Calu3 (cell line): ENCODE measurements around the gene OXLD1. TPM values are rescaled to one million over a fixed set of nuclear protein-coding genes. Genes with fewer than 3 reads are reported as not detected.

Source experiments
- BruUV-seq: library from RNA; stranded (reverse); fragments of 400-500 nt; replicated peaks from 2 replicates; lab custom pipeline; 2021; lab: Mats Ljungman, UMichigan
- CTCF ChIA-PET: fragments of 300-600 bp; sonication (Branson Sonifier 250); formaldehyde crosslinking; loops from one replicate; lab custom pipeline; 2022; ENCODE audit warnings: antibody characterized with exemption; lab: Charles Lee
- DNase-seq: peaks from one replicate; pipeline ENCODE4 v3.0.0; 2022
- H3K27ac Mint-ChIP-seq: one replicate; pipeline ENCODE4 v1.8.0; 2022; ENCODE audit warnings: mixed read lengths; ENCODE audit not compliant: unreplicated experiment
- H3K27me3 Mint-ChIP-seq: one replicate; pipeline ENCODE4 v1.8.0; 2022; ENCODE audit warnings: mixed read lengths; ENCODE audit not compliant: unreplicated experiment
- H3K36me3 Mint-ChIP-seq: one replicate; pipeline ENCODE4 v1.8.0; 2022; ENCODE audit warnings: mild to moderate bottlenecking, moderate library complexity, mixed read lengths; ENCODE audit not compliant: insufficient read depth, unreplicated experiment
- H3K4me1 Mint-ChIP-seq: one replicate; pipeline ENCODE4 v1.8.0; 2022; ENCODE audit warnings: mild to moderate bottlenecking, low read depth, mixed read lengths; ENCODE audit not compliant: unreplicated experiment
- H3K4me3 Mint-ChIP-seq: one replicate; pipeline ENCODE4 v1.8.0; 2022; ENCODE audit warnings: mild to moderate bottlenecking, low read depth, moderate library complexity, mixed read lengths; ENCODE audit not compliant: unreplicated experiment
- H3K9me3 Mint-ChIP-seq: one replicate; pipeline ENCODE4 v1.8.0; 2022; ENCODE audit warnings: low read depth, mixed read lengths; ENCODE audit not compliant: unreplicated experiment
- intact Hi-C: fragments of 100-400 bp; cut with micrococcal nuclease; formaldehyde crosslinking; loops from one replicate; pipeline ENCODE4 v1.10.0; 2022; ENCODE audit not compliant: unreplicated experiment
- total RNA-seq: library from RNA; stranded (reverse); gene quantifications from 2 replicates; pipeline ENCODE4 v1.2.3, GENCODE V29; 2022
- TF ChIP-seq, protein P1 (sequence below): fragments of 200-600 bp; IDR thresholded peaks from one replicate; pipeline ENCODE4 v1.8.0; 2022; ENCODE audit warnings: antibody characterized with exemption; ENCODE audit not compliant: unreplicated experiment

Gene OXLD1
- total RNA-seq, 1 experiment from 2014 or later, result 36.5 TPM

- Mint-ChIP-seq H3K27me3 (peaks cover 11% of the 10 kb centered on the region), H3K4me3 (no peak overlapping the region), H3K4me1 (peaks cover 9% of the 10 kb centered on the region), H3K36me3 (peaks cover 5% of the 10 kb centered on the region), H3K9me3 (no peaks in the 10 kb centered on the region), H3K27ac (no peak overlapping the region)
- BruUV-seq, result no TSS peak
- TF ChIP-seq, protein P1, sequence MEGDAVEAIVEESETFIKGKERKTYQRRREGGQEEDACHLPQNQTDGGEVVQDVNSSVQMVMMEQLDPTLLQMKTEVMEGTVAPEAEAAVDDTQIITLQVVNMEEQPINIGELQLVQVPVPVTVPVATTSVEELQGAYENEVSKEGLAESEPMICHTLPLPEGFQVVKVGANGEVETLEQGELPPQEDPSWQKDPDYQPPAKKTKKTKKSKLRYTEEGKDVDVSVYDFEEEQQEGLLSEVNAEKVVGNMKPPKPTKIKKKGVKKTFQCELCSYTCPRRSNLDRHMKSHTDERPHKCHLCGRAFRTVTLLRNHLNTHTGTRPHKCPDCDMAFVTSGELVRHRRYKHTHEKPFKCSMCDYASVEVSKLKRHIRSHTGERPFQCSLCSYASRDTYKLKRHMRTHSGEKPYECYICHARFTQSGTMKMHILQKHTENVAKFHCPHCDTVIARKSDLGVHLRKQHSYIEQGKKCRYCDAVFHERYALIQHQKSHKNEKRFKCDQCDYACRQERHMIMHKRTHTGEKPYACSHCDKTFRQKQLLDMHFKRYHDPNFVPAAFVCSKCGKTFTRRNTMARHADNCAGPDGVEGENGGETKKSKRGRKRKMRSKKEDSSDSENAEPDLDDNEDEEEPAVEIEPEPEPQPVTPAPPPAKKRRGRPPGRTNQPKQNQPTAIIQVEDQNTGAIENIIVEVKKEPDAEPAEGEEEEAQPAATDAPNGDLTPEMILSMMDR, result no peak
- DNase-seq, result no peak
- intact Hi-C loops, result no loop called here
- CTCF ChIA-PET, result no interaction called here
Observed at GRCh38 chr17:81647640-81648012, 18.8 kb downstream of the OXLD1 start.

DNA sequence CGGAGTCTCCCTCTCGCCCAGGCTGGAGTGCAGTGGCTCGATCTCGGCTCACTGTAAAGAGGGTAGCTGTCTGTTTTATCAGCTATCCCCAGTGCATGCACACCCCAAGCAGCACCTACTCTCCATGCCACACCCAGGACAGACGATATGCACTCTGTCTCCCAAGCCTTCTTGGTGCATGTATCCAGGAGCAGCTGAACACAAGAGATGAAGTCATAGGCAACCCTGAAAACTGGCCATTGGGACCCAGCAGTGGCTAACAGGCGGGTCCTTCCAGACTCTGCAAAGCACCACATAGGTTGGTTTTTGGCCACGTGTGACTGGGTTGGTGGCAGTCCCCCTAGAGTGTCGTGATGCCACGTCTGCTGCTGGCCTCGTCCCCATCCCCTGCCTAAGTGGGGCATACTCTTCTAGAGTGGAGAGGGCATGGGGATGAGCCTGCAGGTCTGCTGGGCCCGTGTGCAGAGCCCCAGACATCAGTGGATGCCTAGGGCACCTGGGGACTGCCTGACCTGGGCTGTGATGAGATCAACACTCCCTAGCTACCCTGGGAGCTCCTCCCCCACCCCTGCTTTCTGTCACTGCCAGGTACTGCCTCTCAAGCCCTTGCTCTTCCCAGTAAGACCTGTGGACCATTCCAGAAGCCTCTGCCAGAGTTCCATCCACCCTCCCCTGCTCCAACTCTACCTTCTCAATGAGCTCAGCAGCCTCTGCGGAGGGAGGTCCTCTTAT lies 19.4 kb downstream of the OXLD1 start:
- no peaks in the 10 kb centered on the region for H3K9me3 Mint-ChIP-seq
- peaks cover 11% of the 10 kb centered on the region for H3K27me3 Mint-ChIP-seq
- H3K36me3 Mint-ChIP-seq, result peaks cover 5% of the 10 kb centered on the region
- intact Hi-C loops, result no loop called here
- no peak for DNase-seq
- no TSS peak for BruUV-seq
- TF ChIP-seq, protein P1, result no peak
- CTCF ChIA-PET, result no interaction called here
- H3K4me3 Mint-ChIP-seq, result no peak overlapping the region
- no peak overlapping the region for H3K27ac Mint-ChIP-seq
- H3K4me1 Mint-ChIP-seq, result peaks cover 7% of the 10 kb centered on the region

DNA sequence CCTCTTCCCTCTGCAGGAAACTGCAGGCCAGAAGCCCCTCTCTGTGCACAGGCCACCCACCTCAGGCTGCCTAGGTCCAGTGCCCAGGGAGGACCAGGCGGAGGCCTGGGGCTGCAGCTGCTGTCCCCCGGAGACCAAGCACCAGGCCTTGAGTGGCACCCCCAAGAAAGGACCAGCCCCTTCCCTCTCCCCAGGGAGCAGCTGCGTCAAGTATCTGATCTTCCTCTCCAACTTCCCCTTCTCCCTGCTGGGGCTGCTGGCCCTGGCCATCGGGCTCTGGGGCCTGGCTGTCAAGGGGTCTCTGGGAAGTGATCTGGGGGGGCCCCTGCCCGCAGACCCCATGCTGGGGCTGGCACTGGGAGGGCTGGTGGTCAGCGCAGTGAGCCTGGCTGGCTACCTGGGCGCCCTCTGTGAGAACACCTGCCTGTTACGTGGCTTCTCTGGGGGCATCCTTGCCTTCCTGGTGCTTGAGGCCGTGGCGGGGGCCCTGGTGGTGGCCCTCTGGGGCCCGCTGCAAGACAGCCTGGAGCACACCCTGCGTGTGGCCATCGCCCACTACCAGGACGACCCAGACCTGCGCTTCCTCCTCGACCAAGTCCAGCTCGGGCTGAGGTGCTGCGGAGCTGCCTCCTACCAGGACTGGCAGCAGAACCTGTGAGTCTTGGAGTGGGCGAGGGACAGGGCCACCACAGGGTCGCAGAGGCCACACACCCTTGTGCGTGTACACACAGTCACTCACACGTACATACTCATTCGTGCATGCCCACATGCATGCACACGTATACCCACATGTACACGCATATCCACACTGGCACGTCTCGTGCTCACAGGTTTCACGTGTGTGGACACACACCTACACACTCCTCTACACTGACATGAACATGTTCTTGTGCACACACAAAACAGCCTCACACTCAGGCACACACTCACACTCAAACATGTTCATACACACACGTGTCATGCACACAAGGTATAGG lies 21.1 kb downstream of the OXLD1 start:
- TF ChIP-seq, protein P1, result no peak
- Mint-ChIP-seq H3K9me3 (no peaks in the 10 kb centered on the region), H3K36me3 (peaks cover 5% of the 10 kb centered on the region), H3K4me1 (no peaks in the 10 kb centered on the region), H3K27me3 (peaks cover 11% of the 10 kb centered on the region), H3K4me3 (no peak overlapping the region), H3K27ac (no peak overlapping the region)
- CTCF ChIA-PET, result no interaction called here
- BruUV-seq, result no TSS peak
- DNase-seq, result no peak
- intact Hi-C loops, result no loop called here

GRCh38 chr17:81644496-81644895 lies 21.9 kb downstream of the OXLD1 start:
- no peak overlapping the region for H3K4me3 Mint-ChIP-seq
- peaks cover 11% of the 10 kb centered on the region for H3K27me3 Mint-ChIP-seq
- no peak for DNase-seq
- H3K27ac Mint-ChIP-seq, result no peak overlapping the region
- intact Hi-C loops, result no loop called here
- CTCF ChIA-PET, result no interaction called here
- TF ChIP-seq, protein P1, result no peak
- H3K9me3 Mint-ChIP-seq, result no peaks in the 10 kb centered on the region
- no peaks in the 10 kb centered on the region for H3K4me1 Mint-ChIP-seq
- no TSS peak for BruUV-seq
- H3K36me3 Mint-ChIP-seq, result peaks cover 5% of the 10 kb centered on the region
